ENCODE measurements around the gene PAK6. TPM values are rescaled to one million over a fixed set of nuclear protein-coding genes. Genes with fewer than 3 reads are reported as not detected.

PAK6 gene
- total and polyA plus RNA-seq, 2 experiments from 2014 or later = 2.4 to 20.0 TPM

GRCh38 chr15:40296561-40297230 lies 57.8 kb downstream of the PAK6 start (continued):
- TF ChIP-seq, protein P1, sequence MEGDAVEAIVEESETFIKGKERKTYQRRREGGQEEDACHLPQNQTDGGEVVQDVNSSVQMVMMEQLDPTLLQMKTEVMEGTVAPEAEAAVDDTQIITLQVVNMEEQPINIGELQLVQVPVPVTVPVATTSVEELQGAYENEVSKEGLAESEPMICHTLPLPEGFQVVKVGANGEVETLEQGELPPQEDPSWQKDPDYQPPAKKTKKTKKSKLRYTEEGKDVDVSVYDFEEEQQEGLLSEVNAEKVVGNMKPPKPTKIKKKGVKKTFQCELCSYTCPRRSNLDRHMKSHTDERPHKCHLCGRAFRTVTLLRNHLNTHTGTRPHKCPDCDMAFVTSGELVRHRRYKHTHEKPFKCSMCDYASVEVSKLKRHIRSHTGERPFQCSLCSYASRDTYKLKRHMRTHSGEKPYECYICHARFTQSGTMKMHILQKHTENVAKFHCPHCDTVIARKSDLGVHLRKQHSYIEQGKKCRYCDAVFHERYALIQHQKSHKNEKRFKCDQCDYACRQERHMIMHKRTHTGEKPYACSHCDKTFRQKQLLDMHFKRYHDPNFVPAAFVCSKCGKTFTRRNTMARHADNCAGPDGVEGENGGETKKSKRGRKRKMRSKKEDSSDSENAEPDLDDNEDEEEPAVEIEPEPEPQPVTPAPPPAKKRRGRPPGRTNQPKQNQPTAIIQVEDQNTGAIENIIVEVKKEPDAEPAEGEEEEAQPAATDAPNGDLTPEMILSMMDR (conservative IDR thresholded peaks at IDR 0.05; ENCODE audit: low read depth in 2 of 2) = no peak
- no peak for TF ChIP-seq REST (IDR thresholded peaks at IDR 0.05; ENCODE audit: unreplicated experiment)
- TF ChIP-seq POLR2AphosphoS5 (IDR thresholded peaks at IDR 0.05; ENCODE audit: low read depth) = no peak
- no peak for TF ChIP-seq EZH2phosphoT487 (IDR thresholded peaks at IDR 0.05; ENCODE audit: unreplicated experiment)
- no peak for TF ChIP-seq EZH2 (IDR thresholded peaks at IDR 0.05; ENCODE audit: low read depth, unreplicated experiment)
- TF ChIP-seq, protein P2, sequence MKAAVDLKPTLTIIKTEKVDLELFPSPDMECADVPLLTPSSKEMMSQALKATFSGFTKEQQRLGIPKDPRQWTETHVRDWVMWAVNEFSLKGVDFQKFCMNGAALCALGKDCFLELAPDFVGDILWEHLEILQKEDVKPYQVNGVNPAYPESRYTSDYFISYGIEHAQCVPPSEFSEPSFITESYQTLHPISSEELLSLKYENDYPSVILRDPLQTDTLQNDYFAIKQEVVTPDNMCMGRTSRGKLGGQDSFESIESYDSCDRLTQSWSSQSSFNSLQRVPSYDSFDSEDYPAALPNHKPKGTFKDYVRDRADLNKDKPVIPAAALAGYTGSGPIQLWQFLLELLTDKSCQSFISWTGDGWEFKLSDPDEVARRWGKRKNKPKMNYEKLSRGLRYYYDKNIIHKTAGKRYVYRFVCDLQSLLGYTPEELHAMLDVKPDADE (IDR thresholded peaks at IDR 0.05) = no peak
- TF ChIP-seq NANOG (IDR thresholded peaks at IDR 0.05; ENCODE audit: borderline replicate concordance) = no peak
- TF ChIP-seq JUNB (IDR thresholded peaks at IDR 0.05; ENCODE audit: unreplicated experiment) = no peak
- no peak for TF ChIP-seq CREB1 (CRISPR knock-in tag; IDR thresholded peaks at IDR 0.05; ENCODE audit: low read depth)
- no peak for TF ChIP-seq ZNF114 (CRISPR knock-in tag; IDR thresholded peaks at IDR 0.05)

DNA sequence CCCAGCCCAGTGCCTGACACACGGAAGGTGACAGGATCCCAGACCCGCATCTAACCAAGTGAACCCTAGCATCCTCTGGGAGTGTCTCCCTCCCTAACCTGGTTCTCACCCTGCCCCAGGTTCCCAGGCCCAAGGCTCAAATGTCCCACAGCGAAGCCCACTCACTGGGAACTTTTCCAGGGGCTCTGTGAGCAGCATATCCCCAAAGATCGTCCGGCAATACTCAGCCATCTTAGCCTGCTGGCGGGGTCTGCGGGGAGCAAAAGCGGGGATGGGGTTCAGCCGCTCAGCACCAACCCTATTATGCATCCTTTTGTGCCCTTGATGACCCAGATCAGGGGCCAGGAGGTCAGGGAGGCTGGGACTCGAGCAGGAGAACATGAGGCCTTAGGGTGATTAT lies 58.5 kb downstream of the PAK6 start:
- H3K9me3 Mint-ChIP-seq = peaks cover 15% of the 10 kb centered on the region
- peaks cover 33% of the 10 kb centered on the region for H3K27me3 Mint-ChIP-seq (ENCODE audit: insufficient read depth, low read depth, poor library complexity)
- no peak for DNase-seq (ENCODE audit: low spot score)
- Histone ChIP-seq H3K4me3 (no peak overlapping the region), H3K79me2 (replicated peaks; ENCODE audit: insufficient read depth) (no peaks in the 10 kb centered on the region), H3K4me2 (no peak overlapping the region), H3F3A (replicated peaks; ENCODE audit: low read depth) (no peaks in the 10 kb centered on the region), H3K27me3 (ENCODE audit: insufficient read depth) (peaks cover 14% of the 10 kb centered on the region), H3K9me2 (ENCODE audit: insufficient read depth) (no peaks in the 10 kb centered on the region), H3K4me1 (ENCODE audit: insufficient read depth) (peaks cover 4% of the 10 kb centered on the region; the same call in 1 of the 2 replicates), H3K27ac (ENCODE audit: low read depth) (no peak overlapping the region), H3K36me3 (ENCODE audit: insufficient read depth) (no peaks in the 10 kb centered on the region), H4K20me1 (replicated peaks; ENCODE audit: insufficient read depth) (no peaks in the 10 kb centered on the region), H2AFZ (no peak overlapping the region)
- TF ChIP-seq, protein P1 (conservative IDR thresholded peaks at IDR 0.05; ENCODE audit: low read depth in 2 of 2) = no peak
- TF ChIP-seq POLR2AphosphoS5 (IDR thresholded peaks at IDR 0.05; ENCODE audit: low read depth) = no peak
- no peak for TF ChIP-seq EZH2phosphoT487 (IDR thresholded peaks at IDR 0.05; ENCODE audit: unreplicated experiment)
- TF ChIP-seq ZNF114 (CRISPR knock-in tag; IDR thresholded peaks at IDR 0.05) = no peak
- TF ChIP-seq, protein P2 (IDR thresholded peaks at IDR 0.05) = no peak
- no peak for TF ChIP-seq JUNB (IDR thresholded peaks at IDR 0.05; ENCODE audit: unreplicated experiment)
- no peak for TF ChIP-seq REST (IDR thresholded peaks at IDR 0.05; ENCODE audit: unreplicated experiment)
- TF ChIP-seq STAT1 (IDR thresholded peaks at IDR 0.05; ENCODE audit: unreplicated experiment) = no peak
- peaks cover 12% of the 10 kb centered on the region for H3K36me3 Mint-ChIP-seq (ENCODE audit: low read depth)
- no peak overlapping the region for H3K4me3 Mint-ChIP-seq
- H3K4me1 Mint-ChIP-seq = peaks cover 28% of the 10 kb centered on the region
- no peak overlapping the region for H3K27ac Mint-ChIP-seq
- ATAC-seq = no peak

All from GM23338 (cell line).